ENCODE data around the gene ZNF740. TPM values are rescaled to one million over a fixed set of nuclear protein-coding genes. Genes with fewer than 3 reads are reported as not detected.
A peak's percentile ranks its signal among the peaks of the same experiment; 100 is the strongest.
"Not testable (repeated sequence)": the region's sequence is repeated elsewhere in the genome, so short reads cannot be mapped to it uniquely, and the experiment has no call there.

ZNF740 gene
- total and polyA plus RNA-seq, 8 donors: 4.0 to 37.5 (median 4.5) TPM

DNA sequence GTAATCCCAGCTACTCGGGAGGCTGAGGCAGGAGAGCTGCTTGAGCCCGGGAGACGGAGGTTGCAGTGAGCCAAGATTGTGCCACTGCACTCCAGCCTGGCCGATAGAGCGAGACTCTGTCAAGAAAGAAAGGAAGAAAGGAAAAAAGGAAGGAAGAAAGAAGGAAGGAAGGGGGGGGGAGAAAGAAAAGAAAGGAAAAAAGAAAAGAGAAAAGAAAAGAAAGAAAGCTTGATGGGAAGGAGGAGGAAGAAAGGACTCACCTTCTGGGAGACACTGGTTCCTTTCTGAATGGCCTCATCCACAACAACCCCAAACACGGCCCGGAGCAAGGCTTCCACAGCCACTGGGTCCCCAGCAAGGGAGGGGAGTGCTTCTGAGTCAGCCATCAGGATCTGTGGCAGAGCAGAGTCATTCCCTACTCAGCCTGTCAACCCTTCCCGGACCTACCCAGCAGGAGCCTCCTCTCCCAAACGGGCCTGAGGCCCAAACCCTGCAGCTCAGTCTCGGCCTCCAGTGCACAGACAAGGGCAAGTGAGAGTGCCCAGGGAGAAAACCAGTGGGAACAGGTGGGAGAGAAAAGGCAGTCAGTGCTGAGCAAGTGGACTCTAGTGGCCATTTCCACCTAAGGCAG lies 7.3 kb upstream of the ZNF740 start:
- TF ChIP-seq POLR2AphosphoS5 (IDR thresholded peaks at IDR 0.05): no peak
- no peak for TF ChIP-seq POLR2A (IDR thresholded peaks at IDR 0.05)
- no peak for TF ChIP-seq EP300 (IDR thresholded peaks at IDR 0.05)
- TF ChIP-seq, protein P1, sequence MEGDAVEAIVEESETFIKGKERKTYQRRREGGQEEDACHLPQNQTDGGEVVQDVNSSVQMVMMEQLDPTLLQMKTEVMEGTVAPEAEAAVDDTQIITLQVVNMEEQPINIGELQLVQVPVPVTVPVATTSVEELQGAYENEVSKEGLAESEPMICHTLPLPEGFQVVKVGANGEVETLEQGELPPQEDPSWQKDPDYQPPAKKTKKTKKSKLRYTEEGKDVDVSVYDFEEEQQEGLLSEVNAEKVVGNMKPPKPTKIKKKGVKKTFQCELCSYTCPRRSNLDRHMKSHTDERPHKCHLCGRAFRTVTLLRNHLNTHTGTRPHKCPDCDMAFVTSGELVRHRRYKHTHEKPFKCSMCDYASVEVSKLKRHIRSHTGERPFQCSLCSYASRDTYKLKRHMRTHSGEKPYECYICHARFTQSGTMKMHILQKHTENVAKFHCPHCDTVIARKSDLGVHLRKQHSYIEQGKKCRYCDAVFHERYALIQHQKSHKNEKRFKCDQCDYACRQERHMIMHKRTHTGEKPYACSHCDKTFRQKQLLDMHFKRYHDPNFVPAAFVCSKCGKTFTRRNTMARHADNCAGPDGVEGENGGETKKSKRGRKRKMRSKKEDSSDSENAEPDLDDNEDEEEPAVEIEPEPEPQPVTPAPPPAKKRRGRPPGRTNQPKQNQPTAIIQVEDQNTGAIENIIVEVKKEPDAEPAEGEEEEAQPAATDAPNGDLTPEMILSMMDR (IDR thresholded peaks at IDR 0.05): no peak
- Histone ChIP-seq H3K9me3 (no peaks in the 10 kb centered on the region), H3K27ac (no peak overlapping the region), H3K27me3 (no peaks in the 10 kb centered on the region), H3K4me1 (peaks cover 0 to 15% (median 12%) of the 10 kb centered on the region in 4 donors), H3K36me3 (peaks cover 10 to 45% (median 34%) of the 10 kb centered on the region in 4 donors), H3K4me3 (no peak overlapping the region)
- 87 to 95% (median 92%) methylated on average over 10 of the region's 10 CpGs for WGBS, 5 donors
- no peak for DNase-seq
- intact Hi-C loops (cut with DNase I; ENCODE audit: low total_unique reads): no loop called here

DNA sequence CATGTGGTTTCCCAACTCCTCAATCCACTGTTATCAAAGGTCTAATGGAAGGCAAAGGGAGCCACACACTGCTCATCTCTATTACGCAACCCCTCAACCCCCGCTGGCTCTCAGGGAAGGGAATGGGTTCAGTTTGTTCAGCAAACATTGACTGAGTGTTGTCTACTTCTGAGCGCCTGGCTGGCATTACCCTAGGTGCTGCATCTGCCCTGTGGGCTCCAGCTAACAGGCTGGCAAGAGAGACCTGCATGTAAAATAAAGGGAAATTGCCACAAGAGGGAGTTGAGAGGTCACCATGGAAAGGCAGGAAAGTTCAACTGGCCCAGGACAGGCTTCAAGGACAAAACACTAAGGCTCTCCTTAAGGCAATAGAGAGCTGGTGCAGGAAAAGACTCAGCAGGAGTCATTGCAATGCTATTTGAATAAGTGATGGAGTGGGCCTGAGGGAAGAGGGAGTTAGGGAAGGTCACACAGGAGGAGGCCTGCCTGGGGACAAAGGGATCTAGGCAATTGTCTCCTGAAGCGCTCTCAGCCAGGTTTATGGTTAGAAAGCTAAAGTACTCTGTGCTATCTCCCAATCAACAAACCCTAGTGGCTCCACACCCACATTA lies 5.5 kb upstream of the ZNF740 start:
- H3K4me1 ChIP-seq: peaks cover 0 to 25% (median 17%) of the 10 kb centered on the region in 4 donors
- H3K4me3 ChIP-seq: no peak overlapping the region
- WGBS, 5 donors: 38 to 68% (median 54%) methylated on average over 4 of the region's 4 CpGs
- DNase-seq: peak in 1 of 2 donors; percentile 47
- intact Hi-C loops (cut with DNase I; ENCODE audit: low total_unique reads): no loop called here
- TF ChIP-seq, protein P1 (IDR thresholded peaks at IDR 0.05): peak in 2 of 7 experiments; percentile 15 to 52
- TF ChIP-seq EP300 (IDR thresholded peaks at IDR 0.05): no peak
- no peak for TF ChIP-seq POLR2AphosphoS5 (IDR thresholded peaks at IDR 0.05)
- TF ChIP-seq POLR2A (IDR thresholded peaks at IDR 0.05): no peak
- no peaks in the 10 kb centered on the region for H3K9me3 ChIP-seq
- H3K27ac ChIP-seq: peak overlapping the region in 1 of 5 donors; percentile 16
- H3K36me3 ChIP-seq: peaks cover 8 to 29% (median 26%) of the 10 kb centered on the region in 4 donors
- no peaks in the 10 kb centered on the region for H3K27me3 ChIP-seq

DNA sequence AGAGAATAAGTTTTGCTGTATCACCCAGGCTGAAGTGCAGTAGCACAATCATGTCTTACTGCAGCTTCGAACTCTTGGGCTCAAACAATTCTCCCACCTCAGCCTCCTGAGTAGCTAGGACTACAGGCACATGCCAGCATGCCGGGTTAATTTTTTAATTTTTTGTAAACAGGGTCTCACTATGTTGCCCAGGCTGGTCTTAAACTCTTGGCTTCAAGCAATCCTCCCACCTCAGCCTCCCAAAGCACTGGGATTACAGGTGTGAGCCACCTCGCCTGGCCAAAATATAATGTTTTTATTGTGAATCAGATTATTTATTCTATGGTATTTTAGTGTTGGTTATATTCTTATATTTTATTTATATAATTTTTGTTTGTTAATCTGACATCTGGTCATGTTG lies 3.8 kb upstream of the ZNF740 start:
- no peak overlapping the region for H3K27ac ChIP-seq
- peaks cover 0 to 13% (median 10%) of the 10 kb centered on the region in 4 donors for H3K36me3 ChIP-seq
- TF ChIP-seq POLR2AphosphoS5 (IDR thresholded peaks at IDR 0.05): no peak
- TF ChIP-seq, protein P1 (IDR thresholded peaks at IDR 0.05): no peak
- no peak for TF ChIP-seq POLR2A (IDR thresholded peaks at IDR 0.05)
- TF ChIP-seq EP300 (IDR thresholded peaks at IDR 0.05): no peak
- 88 to 99% (median 98%) methylated on average over 3 of the region's 3 CpGs for WGBS, 5 donors
- H3K4me3 ChIP-seq: no peak overlapping the region
- intact Hi-C loops (cut with DNase I; ENCODE audit: low total_unique reads): no loop called here
- H3K4me1 ChIP-seq: peaks cover 5 to 32% (median 25%) of the 10 kb centered on the region in 4 donors
- no peaks in the 10 kb centered on the region for H3K9me3 ChIP-seq
- DNase-seq: no peak
- H3K27me3 ChIP-seq: no peaks in the 10 kb centered on the region

DNA sequence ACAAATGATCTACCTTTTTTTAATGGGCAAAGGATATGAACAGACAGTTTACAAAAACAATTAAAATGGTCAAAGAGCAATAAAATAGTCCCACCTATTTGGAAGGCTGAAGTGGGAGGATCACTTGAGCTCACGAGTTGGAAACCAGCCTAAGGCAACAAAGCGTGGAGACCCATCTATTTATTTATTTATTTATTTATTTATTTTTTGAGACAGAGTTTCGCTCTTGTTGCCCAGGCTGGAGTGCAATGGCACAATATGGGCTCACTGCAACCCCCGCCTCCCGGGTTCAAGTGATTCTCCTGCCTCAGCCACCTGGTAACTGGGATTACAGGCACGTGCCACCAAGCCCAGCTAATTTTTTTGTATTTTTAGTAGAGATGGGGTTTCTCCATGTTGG lies 3.1 kb upstream of the ZNF740 start:
- H3K27ac ChIP-seq; DNase-seq; H3K27me3 ChIP-seq; intact Hi-C loops (cut with DNase I; ENCODE audit: low total_unique reads); H3K4me3 ChIP-seq; H3K9me3 ChIP-seq: not testable (repeated sequence)
- WGBS, 5 donors: 92 to 97% (median 93%) methylated on average over 6 of the region's 6 CpGs
- peaks cover 12 to 39% (median 31%) of the 10 kb centered on the region in 4 donors for H3K4me1 ChIP-seq
- H3K36me3 ChIP-seq: peaks cover 0 to 13% (median 9%) of the 10 kb centered on the region in 4 donors

DNA sequence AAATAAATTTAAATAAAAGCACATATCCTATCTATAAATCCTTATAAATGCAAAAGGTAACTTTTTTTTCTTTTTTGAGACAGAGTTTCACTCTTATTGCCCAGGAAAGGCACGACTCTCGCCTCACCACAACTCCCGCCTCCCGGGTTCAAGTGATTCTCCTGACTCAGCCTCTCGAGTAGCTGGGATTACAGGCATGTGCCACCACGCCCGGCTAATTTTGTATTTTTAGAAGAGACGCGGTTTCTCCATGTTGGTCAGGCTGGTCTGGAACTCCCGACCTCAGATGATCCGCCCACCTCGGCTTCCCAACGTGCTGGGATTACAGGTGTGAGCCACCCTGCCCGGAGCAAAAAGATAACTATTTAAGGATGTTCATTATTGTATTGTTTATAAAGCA lies 1.7 kb upstream of the ZNF740 start:
- H3K9me3 ChIP-seq; intact Hi-C loops (cut with DNase I; ENCODE audit: low total_unique reads); H3K27me3 ChIP-seq; H3K4me3 ChIP-seq; DNase-seq: not testable (repeated sequence)
- peak overlapping the region in 2 of 5 donors; percentile 95 to 96 for H3K27ac ChIP-seq
- peaks cover 11 to 22% (median 21%) of the 10 kb centered on the region in 4 donors for H3K36me3 ChIP-seq
- H3K4me1 ChIP-seq: peaks cover 26 to 52% (median 45%) of the 10 kb centered on the region in 4 donors
- 92 to 96% (median 95%) methylated on average over 14 of the region's 14 CpGs for WGBS, 5 donors
